HG03066 (cell line): ENCODE results near the gene MYRFL.
"Not testable (repeated sequence)": the region's sequence is repeated elsewhere in the genome, so short reads cannot be mapped to it uniquely, and the experiment has no call there.

Experiments used
- ATAC-seq: cut with Tn5 transposase; IDR thresholded peaks from one replicate; pipeline ENCODE4 v1.9.1; 2021; ENCODE audit warnings: low read depth; ENCODE audit not compliant: unreplicated experiment

MYRFL gene

DNA sequence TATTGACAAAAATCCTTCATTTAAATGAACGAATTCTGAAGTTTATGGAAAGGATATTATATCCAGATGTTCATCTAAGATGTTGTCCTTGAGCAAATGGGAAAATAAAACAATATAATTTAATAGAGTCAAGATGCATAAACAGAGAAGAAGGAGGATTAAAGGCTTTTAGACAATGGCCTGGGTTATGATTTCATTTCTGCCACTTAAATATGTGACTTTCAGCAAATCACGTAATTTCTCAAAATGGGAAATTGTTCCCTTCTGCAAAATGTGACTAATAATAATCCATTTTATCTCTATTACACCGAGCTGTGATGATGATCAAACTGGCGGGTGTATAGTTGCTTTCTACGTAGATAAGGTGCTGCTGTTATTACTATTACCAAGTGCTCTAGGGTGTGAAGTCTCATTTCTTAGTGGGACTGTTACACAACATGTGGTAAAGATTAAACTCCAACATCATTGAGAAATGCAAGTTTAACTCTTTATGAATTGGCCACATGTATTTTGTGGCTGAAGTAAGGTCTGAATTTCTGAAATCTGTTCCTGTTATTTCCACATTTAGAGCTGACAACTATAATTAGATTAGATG lies 157.0 kb downstream of the MYRFL start:
- ATAC-seq, result no peak

DNA sequence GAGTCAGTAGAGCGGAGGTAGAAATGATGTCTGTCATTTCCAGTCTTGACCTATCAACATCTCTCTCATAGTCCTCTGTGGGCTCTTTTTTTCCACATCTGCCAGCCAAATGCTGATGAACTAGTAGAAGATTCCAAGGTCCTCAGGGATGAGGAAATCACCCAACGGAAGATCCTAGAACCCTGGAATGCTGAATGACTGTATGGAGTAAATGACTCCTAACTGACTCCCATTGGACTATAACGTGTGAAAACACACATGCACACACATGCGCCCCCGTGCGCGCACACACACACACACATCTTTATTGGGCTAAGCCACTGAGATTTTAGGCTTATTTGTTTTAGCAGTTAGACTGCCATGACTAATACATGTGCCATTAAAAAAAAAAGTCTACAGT lies 159.2 kb downstream of the MYRFL start:
- ATAC-seq, result no peak

- ATAC-seq, result peak; percentile 65
Observed at GRCh38 chr12:69985656-69986055, 160.6 kb downstream of the MYRFL start.

DNA sequence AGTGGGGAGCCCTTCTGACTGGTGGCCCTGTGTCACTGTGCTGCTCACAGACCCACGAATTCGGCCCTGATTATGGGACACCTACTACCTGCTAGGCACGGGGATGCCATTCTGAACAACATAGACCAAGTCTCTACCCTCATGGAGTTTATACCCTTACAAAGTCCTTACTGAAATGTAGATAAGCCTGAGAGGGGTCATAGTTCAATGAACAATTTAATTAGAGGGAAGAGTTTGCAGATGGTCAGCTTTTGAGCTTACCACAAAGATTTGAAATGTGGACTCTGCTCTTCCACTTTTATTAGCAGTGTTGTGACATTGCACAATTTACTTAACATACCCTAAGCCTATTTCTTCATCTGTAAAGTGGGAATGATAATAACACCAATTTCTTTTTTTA lies 161.1 kb downstream of the MYRFL start:
- ATAC-seq, result no peak

GRCh38 chr12:69987579-69988091 lies 162.6 kb downstream of the MYRFL start:
- no peak for ATAC-seq

GRCh38 chr12:69988481-69989321 lies 163.7 kb downstream of the MYRFL start:
- ATAC-seq, result no peak

DNA sequence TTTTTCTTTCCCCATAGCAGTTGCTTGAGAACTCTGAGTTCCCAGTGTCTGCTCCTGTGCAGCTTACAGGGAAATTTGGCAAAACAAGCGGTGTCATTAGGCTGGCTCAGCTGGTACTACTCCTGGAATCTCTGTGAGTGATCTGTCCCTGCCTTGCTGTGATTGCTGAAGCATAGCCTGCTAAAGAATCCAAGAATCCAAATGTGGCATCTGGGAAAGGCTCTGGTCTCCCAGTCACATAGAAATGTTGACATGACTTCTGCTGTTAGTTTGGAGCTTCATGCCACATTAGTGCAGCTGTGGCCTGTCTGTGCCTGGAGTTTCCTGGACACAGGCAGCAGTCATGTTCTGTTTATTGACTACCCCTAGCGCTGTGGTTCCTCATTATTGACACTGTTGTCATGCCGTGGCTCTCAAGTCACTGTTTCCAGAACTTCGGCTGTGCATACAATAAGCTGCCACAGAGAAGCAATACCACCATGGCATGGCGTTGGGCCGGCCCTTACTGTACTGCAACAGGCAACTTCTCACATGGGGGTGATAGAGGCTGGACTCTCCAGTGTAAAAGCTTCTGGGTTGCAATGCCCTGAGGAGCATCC lies 166.8 kb downstream of the MYRFL start:
- ATAC-seq, result no peak

DNA sequence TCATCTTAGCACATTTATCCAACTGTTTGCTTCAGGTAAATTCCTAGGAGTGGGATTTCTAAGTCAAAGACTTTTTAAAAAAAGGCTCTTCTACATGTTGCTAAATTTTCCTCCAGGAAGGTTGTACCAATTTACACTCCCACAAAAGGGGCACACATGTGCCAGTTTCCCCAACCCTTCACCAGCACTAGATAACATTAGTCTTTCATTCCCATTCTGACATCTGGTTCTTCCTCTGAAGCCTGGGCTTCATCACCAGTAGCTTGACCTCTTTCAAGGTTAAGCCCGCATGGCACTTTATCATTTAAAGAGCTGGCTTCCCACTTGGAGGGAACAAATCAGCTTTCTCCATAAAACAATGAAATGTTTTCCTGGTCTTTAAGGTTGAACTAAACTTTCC lies 168.4 kb downstream of the MYRFL start:
- ATAC-seq, result no peak

- ATAC-seq, result not testable (repeated sequence)
Observed at GRCh38 chr12:69994086-69994485, 169.1 kb downstream of the MYRFL start.

GRCh38 chr12:69994724-69995173 lies 169.7 kb downstream of the MYRFL start:
- no peak for ATAC-seq

GRCh38 chr12:69996241-69996640 lies 171.2 kb downstream of the MYRFL start:
- ATAC-seq, result no peak

DNA sequence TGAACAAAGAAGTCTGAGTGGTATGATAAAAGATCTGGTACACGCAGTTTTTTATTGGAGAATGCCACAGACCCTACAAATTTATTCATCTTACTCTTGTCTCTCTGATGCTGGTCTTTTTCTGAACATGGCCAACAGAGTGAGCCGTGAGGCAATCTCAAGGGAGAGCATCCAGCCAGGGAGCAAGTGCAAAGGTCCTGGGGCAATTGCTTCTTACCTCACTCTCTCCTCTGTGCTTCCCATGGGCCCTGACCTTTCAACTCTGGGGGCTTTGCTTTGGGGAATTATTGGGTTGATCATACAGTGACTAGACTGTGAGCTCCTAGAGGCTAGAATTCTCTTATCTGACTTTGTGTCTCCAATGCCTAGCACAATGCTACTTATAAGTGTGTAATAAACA lies 171.7 kb downstream of the MYRFL start:
- no peak for ATAC-seq

GRCh38 chr12:69998011-69998410 lies 173.0 kb downstream of the MYRFL start:
- ATAC-seq, result no peak

- ATAC-seq, result no peak
Observed at GRCh38 chr12:69998922-69999321, 173.9 kb downstream of the MYRFL start.

DNA sequence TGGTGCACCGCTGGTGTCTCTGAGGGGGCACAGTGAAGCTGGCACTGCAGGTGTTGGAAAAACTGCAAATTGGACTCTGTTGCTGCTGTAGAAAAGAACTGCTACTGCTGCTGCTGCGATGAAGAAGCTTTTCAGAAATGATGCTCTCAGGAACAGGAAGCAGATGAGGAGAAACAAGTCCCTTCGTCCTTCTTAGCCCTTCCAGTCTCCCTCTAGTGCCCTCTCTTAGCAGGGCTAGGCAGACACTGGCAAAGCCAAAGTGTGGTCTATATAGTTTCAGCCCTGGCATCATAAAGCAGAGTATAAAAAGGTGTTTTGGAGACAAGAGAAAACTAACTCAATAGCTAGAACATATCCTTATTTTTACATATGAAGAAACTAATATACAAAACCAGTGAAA lies 174.5 kb downstream of the MYRFL start:
- ATAC-seq, result no peak

DNA sequence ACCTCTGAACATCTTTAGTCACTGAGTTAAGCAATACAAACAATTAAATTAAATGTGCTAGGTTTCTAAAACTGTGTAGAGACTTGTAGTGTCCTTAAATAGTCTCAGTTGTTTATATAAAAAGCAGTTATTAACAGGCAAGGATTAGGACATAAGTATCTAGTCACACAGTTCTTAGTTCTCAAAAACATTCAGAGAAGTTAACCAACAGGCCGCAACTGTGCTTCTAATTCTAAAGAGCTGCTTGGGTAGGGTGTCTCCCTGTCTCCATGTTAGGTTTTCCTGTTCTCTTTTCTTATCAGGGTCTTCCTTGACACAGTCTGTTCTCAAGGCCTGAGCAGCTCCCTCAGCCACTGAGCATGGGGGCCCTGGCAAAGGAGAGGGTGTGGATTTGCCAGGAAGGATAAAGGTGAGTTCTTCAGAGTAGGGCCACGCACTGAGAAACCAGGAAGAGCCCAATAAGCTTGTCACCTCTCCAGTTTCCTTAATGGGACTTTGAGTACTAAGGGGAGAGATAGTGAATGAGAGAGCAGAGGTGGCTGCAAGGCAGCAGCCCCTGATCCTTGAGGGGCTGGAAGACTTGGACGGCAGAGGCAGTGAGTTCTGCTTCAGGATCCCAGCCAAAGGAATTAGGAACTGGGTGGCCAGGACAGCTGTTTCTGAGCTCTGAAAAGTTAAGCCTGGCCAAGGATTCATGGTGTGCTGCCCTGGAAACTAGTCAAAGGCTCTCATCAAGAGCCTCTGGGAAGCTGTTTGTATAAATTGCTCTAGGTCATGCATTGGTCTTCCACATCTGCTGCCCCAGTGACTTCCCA lies 177.3 kb downstream of the MYRFL start:
- no peak for ATAC-seq

GRCh38 chr12:70002912-70003255 lies 177.9 kb downstream of the MYRFL start:
- no peak for ATAC-seq

- no peak for ATAC-seq
Observed at GRCh38 chr12:70005864-70006618, 181.0 kb downstream of the MYRFL start.

GRCh38 chr12:70006619-70006973 lies 181.6 kb downstream of the MYRFL start:
- no peak for ATAC-seq

- ATAC-seq, result no peak
Observed at GRCh38 chr12:70007687-70008086, 182.7 kb downstream of the MYRFL start.
